ENCODE measurements around the gene PAPOLA.

- TF ChIP-seq EZH2 (IDR thresholded peaks at IDR 0.05; ENCODE audit: borderline replicate concordance, low read length) (no peak), CTCF (conservative IDR thresholded peaks at IDR 0.05 in 1 of 2, IDR thresholded peaks at IDR 0.05 in 1 of 2; ENCODE audit: extremely low read depth in 1 of 2, insufficient read depth in 1 of 2, low read depth in 1 of 2, low read length in 2 of 2) (no peak)
Observed at GRCh38 chr14:96594961-96595360, 92.8 kb downstream of the PAPOLA start.

All from mammary epithelial cell (primary cell).